GM23338 (cell line): ENCODE data around the gene ITGA4. TPM values are rescaled to one million over a fixed set of nuclear protein-coding genes. Genes with fewer than 3 reads are reported as not detected.

ENCODE experiments used
- ATAC-seq: fragments of 200-7000 bp; cut with Tn5 transposase; 3 replicates; pipeline ENCODE4 v1.9.1; 2020
- DNase-seq: peaks from one replicate; pipeline ENCODE4 v3.0.0-alpha.2; 2015; ENCODE audit warnings: low spot score
- H2AFZ ChIP-seq: fragments of 200-600 bp; sonication (generic); 2 replicates; pipeline ENCODE4 v1.8.0; 2016; ENCODE audit warnings: antibody characterized with exemption, mild to moderate bottlenecking, moderate library complexity
- H3F3A ChIP-seq: fragments of 200-600 bp; sonication (generic); replicated peaks from 2 replicates; pipeline ENCODE4 v1.8.0; 2017; ENCODE audit warnings: antibody characterized with exemption, mixed run types, low read depth
- H3K27ac ChIP-seq: fragments of 200-600 bp; sonication (generic); 2 replicates; pipeline ENCODE4 v1.6.1; 2016; ENCODE audit warnings: low read depth
- H3K27me3 ChIP-seq: fragments of 200-600 bp; sonication (generic); 2 replicates; pipeline ENCODE4 v1.8.0; 2016; ENCODE audit warnings: mild to moderate bottlenecking, mixed run types, moderate library complexity; ENCODE audit not compliant: insufficient read depth
- H3K36me3 ChIP-seq: fragments of 200-600 bp; sonication (generic); 2 replicates; pipeline ENCODE4 v1.8.0; 2016; ENCODE audit warnings: mild to moderate bottlenecking; ENCODE audit not compliant: insufficient read depth
- H3K4me1 ChIP-seq: fragments of 200-600 bp; sonication (generic); 2 replicates; pipeline ENCODE4 v1.8.0; 2016; ENCODE audit warnings: mild to moderate bottlenecking, moderate library complexity; ENCODE audit not compliant: insufficient read depth
- H3K4me2 ChIP-seq: fragments of 200-600 bp; sonication (generic); 2 replicates; pipeline ENCODE4 v1.7.1; 2017; ENCODE audit warnings: mixed run types
- H3K4me3 ChIP-seq: fragments of 200-600 bp; sonication (generic); 2 replicates; pipeline ENCODE4 v1.6.1; 2016; ENCODE audit warnings: mixed run types
- H3K79me2 ChIP-seq: fragments of 200-600 bp; sonication (generic); replicated peaks from 2 replicates; pipeline ENCODE4 v1.8.0; 2017; ENCODE audit warnings: mild to moderate bottlenecking; ENCODE audit not compliant: insufficient read depth
- H3K9me2 ChIP-seq: fragments of 200-600 bp; sonication (generic); 2 replicates; pipeline ENCODE4 v1.8.0; 2017; ENCODE audit not compliant: insufficient read depth
- H4K20me1 ChIP-seq: fragments of 200-600 bp; sonication (generic); replicated peaks from 2 replicates; pipeline ENCODE4 v1.8.0; 2017; ENCODE audit warnings: mild to moderate bottlenecking; ENCODE audit not compliant: insufficient read depth
- H3K27ac Mint-ChIP-seq: 2 replicates; pipeline ENCODE4 v1.8.0; 2020; ENCODE audit warnings: inconsistent platforms, mild to moderate bottlenecking, moderate library complexity, mixed read lengths
- H3K27me3 Mint-ChIP-seq: 3 replicates; pipeline ENCODE4 v1.8.0; 2022; ENCODE audit warnings: low read depth, mild to moderate bottlenecking, moderate library complexity, mixed read lengths, inconsistent platforms; ENCODE audit not compliant: insufficient read depth, poor library complexity
- H3K36me3 Mint-ChIP-seq: 3 replicates; pipeline ENCODE4 v1.8.0; 2021; ENCODE audit warnings: low read depth, mild to moderate bottlenecking, inconsistent platforms, moderate library complexity, mixed read lengths
- H3K4me1 Mint-ChIP-seq: 3 replicates; pipeline ENCODE4 v1.8.0; 2020; ENCODE audit warnings: mild to moderate bottlenecking, inconsistent platforms, mixed read lengths
- H3K4me3 Mint-ChIP-seq: 3 replicates; pipeline ENCODE4 v1.8.0; 2021; ENCODE audit warnings: moderate library complexity, mild to moderate bottlenecking, inconsistent platforms, mixed read lengths
- H3K9me3 Mint-ChIP-seq: 3 replicates; pipeline ENCODE4 v1.8.0; 2020; ENCODE audit warnings: moderate library complexity, mild to moderate bottlenecking, inconsistent platforms, mixed read lengths
- EZH2phosphoT487 ChIP-seq: fragments of 200-600 bp; sonication (generic); IDR thresholded peaks from one replicate; pipeline ENCODE4 v1.8.1; 2018; ENCODE audit warnings: antibody characterized with exemption; ENCODE audit not compliant: unreplicated experiment
- POLR2AphosphoS5 ChIP-seq: IDR thresholded peaks from 2 replicates; pipeline ENCODE4 v1.6.1; 2016; ENCODE audit warnings: antibody characterized with exemption, low read depth
- STAT1 ChIP-seq: IDR thresholded peaks from one replicate; pipeline ENCODE4 v1.6.1; 2016; ENCODE audit warnings: antibody characterized with exemption; ENCODE audit not compliant: unreplicated experiment
- ZNF331 ChIP-seq: fragments of 250-450 bp; sonication (Bioruptor Pico); IDR thresholded peaks from 2 replicates; pipeline ENCODE4 v1.5.0; 2020; ENCODE audit warnings: low read depth, mild to moderate bottlenecking, moderate library complexity
- ZNF462 ChIP-seq: fragments of 250-450 bp; sonication (Bioruptor Pico); IDR thresholded peaks from 2 replicates; pipeline ENCODE4 v1.5.0; 2020; ENCODE audit warnings: mild to moderate bottlenecking, moderate library complexity
- polyA plus RNA-seq: library from polyadenylated mRNA; unstranded; fragments of >200 nt; fragmentation: Nextera tagmentation; extraction: Ambion mirVana; gene quantifications from 2 replicates; pipeline ENCODE4 v1.2.1, GENCODE V29; 2016
- total RNA-seq: library from RNA; depleted of rRNA; stranded (reverse); fragments of >200 nt; shearing (Covaris generic); gene quantifications from 2 replicates; pipeline ENCODE4 v1.2.3, GENCODE V29; 2014
- TF ChIP-seq, protein P1 (sequence below): IDR thresholded peaks from 2 replicates; pipeline ENCODE4 v1.6.1; 2016; ENCODE audit warnings: antibody characterized with exemption
- TF ChIP-seq, protein P2 (sequence below): IDR thresholded peaks from one replicate; pipeline ENCODE4 v1.6.1; 2018; ENCODE audit warnings: antibody characterized with exemption; ENCODE audit not compliant: unreplicated experiment

The ITGA4 gene
- total and polyA plus RNA-seq, 2 experiments from 2014 or later: 1.2 to 4.6 TPM

- no peak overlapping the region for H2AFZ ChIP-seq
- H3K4me1 Mint-ChIP-seq: peaks cover 9% of the 10 kb centered on the region; the same call in 2 of the 3 replicates
Measured at GRCh38 chr2:181463588-181463987, 6.4 kb downstream of the ITGA4 start.

More at GRCh38 chr2:181463588-181463987, 6.4 kb downstream of the ITGA4 start:
- Histone ChIP-seq H4K20me1 (peaks cover 7% of the 10 kb centered on the region; the same call in 1 of the 2 replicates), H3K79me2 (no peaks in the 10 kb centered on the region), H3K4me1 (peaks cover 3% of the 10 kb centered on the region; the same call in 1 of the 2 replicates), H3K9me2 (no peaks in the 10 kb centered on the region), H3K4me2 (no peak overlapping the region), H3K27ac (no peak overlapping the region), H3K4me3 (no peak overlapping the region), H3K36me3 (no peaks in the 10 kb centered on the region), H3K27me3 (peaks cover 27% of the 10 kb centered on the region), H3F3A (no peaks in the 10 kb centered on the region)
- no peaks in the 10 kb centered on the region for H3K36me3 Mint-ChIP-seq
- H3K27me3 Mint-ChIP-seq: peaks cover 6% of the 10 kb centered on the region
- no peak for ATAC-seq
- no peaks in the 10 kb centered on the region for H3K9me3 Mint-ChIP-seq
- TF ChIP-seq EZH2phosphoT487 (no peak), ZNF462 (CRISPR knock-in tag) (no peak), ZNF331 (CRISPR knock-in tag) (no peak), POLR2AphosphoS5 (no peak), STAT1 (no peak)
- TF ChIP-seq, protein P1, sequence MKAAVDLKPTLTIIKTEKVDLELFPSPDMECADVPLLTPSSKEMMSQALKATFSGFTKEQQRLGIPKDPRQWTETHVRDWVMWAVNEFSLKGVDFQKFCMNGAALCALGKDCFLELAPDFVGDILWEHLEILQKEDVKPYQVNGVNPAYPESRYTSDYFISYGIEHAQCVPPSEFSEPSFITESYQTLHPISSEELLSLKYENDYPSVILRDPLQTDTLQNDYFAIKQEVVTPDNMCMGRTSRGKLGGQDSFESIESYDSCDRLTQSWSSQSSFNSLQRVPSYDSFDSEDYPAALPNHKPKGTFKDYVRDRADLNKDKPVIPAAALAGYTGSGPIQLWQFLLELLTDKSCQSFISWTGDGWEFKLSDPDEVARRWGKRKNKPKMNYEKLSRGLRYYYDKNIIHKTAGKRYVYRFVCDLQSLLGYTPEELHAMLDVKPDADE: no peak
- TF ChIP-seq, protein P2, sequence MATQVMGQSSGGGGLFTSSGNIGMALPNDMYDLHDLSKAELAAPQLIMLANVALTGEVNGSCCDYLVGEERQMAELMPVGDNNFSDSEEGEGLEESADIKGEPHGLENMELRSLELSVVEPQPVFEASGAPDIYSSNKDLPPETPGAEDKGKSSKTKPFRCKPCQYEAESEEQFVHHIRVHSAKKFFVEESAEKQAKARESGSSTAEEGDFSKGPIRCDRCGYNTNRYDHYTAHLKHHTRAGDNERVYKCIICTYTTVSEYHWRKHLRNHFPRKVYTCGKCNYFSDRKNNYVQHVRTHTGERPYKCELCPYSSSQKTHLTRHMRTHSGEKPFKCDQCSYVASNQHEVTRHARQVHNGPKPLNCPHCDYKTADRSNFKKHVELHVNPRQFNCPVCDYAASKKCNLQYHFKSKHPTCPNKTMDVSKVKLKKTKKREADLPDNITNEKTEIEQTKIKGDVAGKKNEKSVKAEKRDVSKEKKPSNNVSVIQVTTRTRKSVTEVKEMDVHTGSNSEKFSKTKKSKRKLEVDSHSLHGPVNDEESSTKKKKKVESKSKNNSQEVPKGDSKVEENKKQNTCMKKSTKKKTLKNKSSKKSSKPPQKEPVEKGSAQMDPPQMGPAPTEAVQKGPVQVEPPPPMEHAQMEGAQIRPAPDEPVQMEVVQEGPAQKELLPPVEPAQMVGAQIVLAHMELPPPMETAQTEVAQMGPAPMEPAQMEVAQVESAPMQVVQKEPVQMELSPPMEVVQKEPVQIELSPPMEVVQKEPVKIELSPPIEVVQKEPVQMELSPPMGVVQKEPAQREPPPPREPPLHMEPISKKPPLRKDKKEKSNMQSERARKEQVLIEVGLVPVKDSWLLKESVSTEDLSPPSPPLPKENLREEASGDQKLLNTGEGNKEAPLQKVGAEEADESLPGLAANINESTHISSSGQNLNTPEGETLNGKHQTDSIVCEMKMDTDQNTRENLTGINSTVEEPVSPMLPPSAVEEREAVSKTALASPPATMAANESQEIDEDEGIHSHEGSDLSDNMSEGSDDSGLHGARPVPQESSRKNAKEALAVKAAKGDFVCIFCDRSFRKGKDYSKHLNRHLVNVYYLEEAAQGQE: no peak
- DNase-seq: no peak
- H3K4me3 Mint-ChIP-seq: no peak overlapping the region
- H3K27ac Mint-ChIP-seq: no peak overlapping the region
